B cell (primary cell): Measurements from ENCODE around the gene SGCA. TPM values are rescaled to one million over a fixed set of nuclear protein-coding genes. Genes with fewer than 3 reads are reported as not detected.

ENCODE experiments used
- ATAC-seq: fragments of 200-7000 bp; cut with Tn5 transposase; one replicate; pipeline ENCODE4 v1.10.0; 2021; ENCODE audit warnings: low read depth, mild to moderate bottlenecking, moderate number of reproducible peaks, moderate library complexity
- CTCF ChIA-PET: fragments of 350-600 bp; sonication (Branson Sonifier 250); formaldehyde crosslinking; loops from one replicate; lab custom pipeline; 2021; ENCODE audit warnings: antibody characterized with exemption, inconsistent platforms; lab: Charles Lee
- POLR2A ChIA-PET: fragments of 350-600 bp; sonication (Branson Sonifier 250); formaldehyde crosslinking; loops from one replicate; lab custom pipeline; 2021; ENCODE audit warnings: antibody characterized with exemption; lab: Charles Lee
- DNase-seq: peaks from one replicate; pipeline ENCODE4 v3.0.0; 2013
- H2AFZ ChIP-seq: 2 replicates; pipeline ENCODE4 v1.6.1; 2012; ENCODE audit warnings: mild to moderate bottlenecking, low read depth, low read length; ENCODE audit not compliant: insufficient read depth, poor library complexity, severe bottlenecking
- H3K27ac ChIP-seq, 2 donors: 1 replicate in 1 of 2; 2 replicates in 1 of 2; pipeline ENCODE4 v1.5.1; 2012 to 2013; ENCODE audit warnings: low read length in 2 of 2, mild to moderate bottlenecking in 2 of 2, moderate library complexity in 1 of 2
- H3K27me3 ChIP-seq, 4 experiments: fragments of 200-600 bp in 1 of 4; sonication (generic) in 1 of 4; replicated peaks in 1 of 4; 1 replicate in 2 of 4; 2 replicates in 2 of 4; pipeline versions ENCODE4 v1.6.1 to v1.7.0; 2013 to 2016; ENCODE audit warnings: low read length in 3 of 4, mild to moderate bottlenecking in 2 of 4, mixed read lengths in 1 of 4, moderate library complexity in 1 of 4; ENCODE audit not compliant: insufficient read depth in 4 of 4, control insufficient read depth in 3 of 4; ENCODE audit errors: control extremely low read depth in 1 of 4
- H3K36me3 ChIP-seq, 2 experiments: replicated peaks in 1 of 2; 1 replicate in 1 of 2; 2 replicates in 1 of 2; pipeline versions ENCODE4 v1.6.1 to v1.7.1; 2013; ENCODE audit warnings: low read length in 1 of 2; ENCODE audit not compliant: insufficient read depth in 2 of 2, control insufficient read depth in 1 of 2; ENCODE audit errors: control extremely low read depth in 1 of 2, extremely low read depth in 1 of 2
- H3K4me1 ChIP-seq, 2 donors: fragments of 200-600 bp in 1 of 2; sonication (generic) in 1 of 2; 1 replicate in 1 of 2; 2 replicates in 1 of 2; pipeline versions ENCODE4 v1.5.1 to v1.6.1; 2013 to 2017; ENCODE audit warnings: low read length in 2 of 2; ENCODE audit not compliant: control insufficient read depth in 2 of 2, insufficient read depth in 2 of 2
- H3K4me2 ChIP-seq: replicated peaks from 2 replicates; pipeline ENCODE3; 2012; ENCODE audit warnings: mild to moderate bottlenecking, low read depth, low read length; ENCODE audit not compliant: poor library complexity, severe bottlenecking
- H3K4me3 ChIP-seq, 5 experiments: fragments of 200-600 bp in 1 of 5; sonication (generic) in 1 of 5; 1 replicate in 3 of 5; 2 replicates in 2 of 5; pipeline versions ENCODE4 v1.5.1 to v1.7.0; 2011 to 2016; ENCODE audit warnings: low read length in 4 of 5, mild to moderate bottlenecking in 4 of 5, low read depth in 2 of 5, control low read depth in 1 of 5, moderate library complexity in 1 of 5; ENCODE audit not compliant: insufficient read depth in 1 of 5; ENCODE audit errors: control extremely low read depth in 1 of 5, extremely low read depth in 1 of 5
- H3K79me2 ChIP-seq: fragments of 200-600 bp; sonication (generic); one replicate; pipeline ENCODE4 v1.6.0; 2016; ENCODE audit warnings: low read length; ENCODE audit not compliant: control insufficient read depth, insufficient read depth
- H3K9ac ChIP-seq: fragments of 200-600 bp; sonication (generic); 2 replicates; pipeline ENCODE4 v1.6.1; 2017; ENCODE audit warnings: mild to moderate bottlenecking, low read length, moderate library complexity
- H3K9me3 ChIP-seq, 3 donors: one replicate each; pipeline versions ENCODE4 v1.6.1 to v1.7.1; 2013; ENCODE audit warnings: low read length in 2 of 3; ENCODE audit not compliant: control insufficient read depth in 2 of 3, insufficient read depth in 1 of 3; ENCODE audit errors: control extremely low read depth in 1 of 3
- H4K20me1 ChIP-seq: 2 replicates; pipeline ENCODE4 v1.6.0; 2012; ENCODE audit warnings: mild to moderate bottlenecking, low read length; ENCODE audit not compliant: insufficient read depth, control insufficient read depth, poor library complexity, severe bottlenecking
- H3K27ac Mint-ChIP-seq: one replicate; pipeline ENCODE4 v1.8.0; 2021; ENCODE audit warnings: mixed read lengths
- H3K27me3 Mint-ChIP-seq: one replicate; pipeline ENCODE4 v1.8.0; 2021; ENCODE audit warnings: mixed read lengths
- H3K4me1 Mint-ChIP-seq: one replicate; pipeline ENCODE4 v1.8.0; 2021; ENCODE audit warnings: mixed read lengths
- H3K4me3 Mint-ChIP-seq: one replicate; pipeline ENCODE4 v1.8.0; 2021; ENCODE audit warnings: mixed read lengths
- H3K9me3 Mint-ChIP-seq: one replicate; pipeline ENCODE4 v1.8.0; 2022; ENCODE audit warnings: mixed read lengths; ENCODE audit not compliant: insufficient read depth
- CTCF ChIP-seq: fragments of 200-600 bp; IDR thresholded peaks from one replicate; pipeline ENCODE4 v1.8.0; 2022; ENCODE audit warnings: antibody characterized with exemption, mild to moderate bottlenecking
- EZH2 ChIP-seq: IDR thresholded peaks from 2 replicates; pipeline ENCODE4 v1.6.1; 2012; ENCODE audit warnings: borderline replicate concordance, low read depth, mild to moderate bottlenecking, moderate library complexity, low read length; ENCODE audit not compliant: insufficient read depth, poor library complexity, severe bottlenecking
- WGBS: methylation state at CpG from one replicate; pipeline ENCODE4 v1.1.5; 2013; ENCODE audit warnings: missing lambda C conversion rate; ENCODE audit not compliant: insufficient coverage; 5-methylcytosine and 5-hydroxymethylcytosine counted together
- intact Hi-C: fragments of 100-400 bp; cut with micrococcal nuclease; formaldehyde crosslinking; loops from one replicate; pipeline ENCODE4 v1.10.0; 2022
- polyA plus RNA-seq: library from polyadenylated mRNA; depleted of rRNA; stranded (reverse); fragments of >200 nt; gene quantifications from 2 replicates; pipeline ENCODE4 v1.2.3, GENCODE V29; 2012
- total RNA-seq, 2 donors: library from RNA; stranded (reverse); fragments of 120-200 nt in 1 of 2; gene quantifications; 1 replicate in 1 of 2; 2 replicates in 1 of 2; pipeline versions ENCODE4 v1.2.3 to v1.2.4, GENCODE V29; 2013 to 2022

SGCA gene
- total and polyA plus RNA-seq, 2 donors (not counting 1 experiment from before 2014, with no cell fraction given): 4.4 to 4.5 TPM

- H3K9me3 Mint-ChIP-seq: no peaks in the 10 kb centered on the region
- H3K9me3 ChIP-seq: peaks cover 0 to 5% (median 0%) of the 10 kb centered on the region in 3 donors
- no peak overlapping the region for H2AFZ ChIP-seq
- no peak overlapping the region for H3K4me3 ChIP-seq
- ChIA-PET POLR2A (no interaction called here), CTCF (no interaction called here)
- no peak overlapping the region for H3K9ac ChIP-seq
- no peak overlapping the region for H3K4me3 Mint-ChIP-seq
- intact Hi-C loops: no loop called here
- no peaks in the 10 kb centered on the region for H3K79me2 ChIP-seq
- no peaks in the 10 kb centered on the region for H4K20me1 ChIP-seq
- no peak overlapping the region for H3K4me2 ChIP-seq
- H3K27ac Mint-ChIP-seq: no peak overlapping the region
- ATAC-seq (no peak), DNase-seq (no peak)
- H3K27me3 ChIP-seq: no peaks in the 10 kb centered on the region
- peaks cover 29 to 37% of the 10 kb centered on the region in 2 donors for H3K4me1 ChIP-seq
- H3K27me3 Mint-ChIP-seq: no peaks in the 10 kb centered on the region
- TF ChIP-seq CTCF (no peak), EZH2 (no peak)
- no peak overlapping the region for H3K27ac ChIP-seq
- H3K36me3 ChIP-seq: no peaks in the 10 kb centered on the region
- 87% methylated on average over 3 of the region's 4 CpGs for WGBS
- peaks cover 35% of the 10 kb centered on the region for H3K4me1 Mint-ChIP-seq
These were observed 21.6 kb downstream of the SGCA start for GRCh38 chr17:50187394-50187725.

- Histone ChIP-seq H3K27ac (no peak overlapping the region), H3K79me2 (no peaks in the 10 kb centered on the region), H3K36me3 (no peaks in the 10 kb centered on the region), H4K20me1 (no peaks in the 10 kb centered on the region), H2AFZ (no peak overlapping the region), H3K9ac (no peak overlapping the region), H3K4me2 (no peak overlapping the region), H3K4me3 (no peak overlapping the region), H3K9me3 (peaks cover 0 to 5% (median 0%) of the 10 kb centered on the region in 3 donors), H3K27me3 (no peaks in the 10 kb centered on the region), H3K4me1 (peaks cover 35 to 42% of the 10 kb centered on the region in 2 donors)
- DNase-seq (no peak), ATAC-seq (no peak)
- WGBS: 94% methylated on average over 14 of the region's 17 CpGs
- POLR2A ChIA-PET: interaction anchor here (0.6 kb wide), 1 partner anchor 25 kb away, joined by 5 read pairs; no protein-coding TSS in a partner anchor
- no peaks in the 10 kb centered on the region for H3K9me3 Mint-ChIP-seq
- CTCF ChIA-PET: no interaction called here
- intact Hi-C loops: no loop called here
- no peak overlapping the region for H3K4me3 Mint-ChIP-seq
- no peak for TF ChIP-seq CTCF
- H3K4me1 Mint-ChIP-seq: peaks cover 34% of the 10 kb centered on the region
- H3K27ac Mint-ChIP-seq: no peak overlapping the region
- H3K27me3 Mint-ChIP-seq: no peaks in the 10 kb centered on the region
These were observed 22.1 kb downstream of the SGCA start for GRCh38 chr17:50187751-50188530.
